Breast epithelium (tissue), 4 donors: ENCODE measurements around the gene HMCN2. TPM values are rescaled to one million over a fixed set of nuclear protein-coding genes. Genes with fewer than 3 reads are reported as not detected.

Experiments used
- DNase-seq, 2 donors: peaks; one replicate each; pipeline ENCODE4 v3.0.0-alpha.2; 2019; ENCODE audit warnings: low spot score in 2 of 2
- H3K27ac ChIP-seq, 2 donors: fragments of 200-600 bp; sonication (generic) in 1 of 2; one replicate each; pipeline ENCODE4 v1.5.1; 2016 to 2019; ENCODE audit warnings: mild to moderate bottlenecking in 1 of 2
- H3K27me3 ChIP-seq, 2 donors: fragments of 200-600 bp; sonication (generic) in 1 of 2; one replicate each; pipeline versions ENCODE4 v1.5.1 to v1.6.0; 2017 to 2019; ENCODE audit warnings: control low read depth in 1 of 2, mild to moderate bottlenecking in 1 of 2
- H3K36me3 ChIP-seq: fragments of 200-600 bp; one replicate; pipeline ENCODE4 v1.5.1; 2019
- H3K4me1 ChIP-seq, 2 donors: fragments of 200-600 bp; sonication (generic); one replicate each; pipeline ENCODE4 v1.5.1; 2016 to 2019; ENCODE audit warnings: control low read depth in 1 of 2
- H3K4me3 ChIP-seq, 3 donors: fragments of 200-600 bp; sonication (generic); 1 replicate in 2 of 3; 2 replicates in 1 of 3; pipeline ENCODE4 v1.5.1; 2016 to 2019; ENCODE audit warnings: mild to moderate bottlenecking in 3 of 3, moderate library complexity in 2 of 3
- H3K9me3 ChIP-seq, 2 donors: fragments of 200-600 bp; sonication (generic) in 1 of 2; one replicate each; pipeline ENCODE4 v1.5.1; 2016 to 2019; ENCODE audit warnings: control low read depth in 1 of 2
- POLR2A ChIP-seq: fragments of 450-650 bp; IDR thresholded peaks from one replicate; pipeline ENCODE4 v1.6.1; 2016; ENCODE audit warnings: antibody characterized with exemption, mild to moderate bottlenecking, moderate library complexity
- POLR2AphosphoS5 ChIP-seq, 3 donors: sonication (generic); formaldehyde crosslinking; IDR thresholded peaks; one replicate each; pipeline ENCODE4 v1.6.1; 2017; ENCODE audit warnings: antibody characterized with exemption in 3 of 3
- intact Hi-C: fragments of 100-400 bp; cut with DNase I; formaldehyde crosslinking; loops from one replicate; pipeline ENCODE4 v1.15.1; 2023; ENCODE audit warnings: low total_unique reads
- total RNA-seq, 3 donors: library from RNA; depleted of rRNA; stranded (reverse); fragments of >200 nt; gene quantifications; one replicate each; pipeline ENCODE4 v1.1.0, GENCODE V29; 2016
- TF ChIP-seq, protein P1 (sequence below), 3 donors: fragments of 450-650 bp; IDR thresholded peaks; one replicate each; pipeline ENCODE4 v1.5.1; 2016 to 2017; ENCODE audit warnings: antibody characterized with exemption in 3 of 3, mild to moderate bottlenecking in 3 of 3, moderate library complexity in 3 of 3

HMCN2 gene
- total RNA-seq, 3 donors from 2014 or later = 0.29 to 3.8 (median 0.98) TPM

DNA sequence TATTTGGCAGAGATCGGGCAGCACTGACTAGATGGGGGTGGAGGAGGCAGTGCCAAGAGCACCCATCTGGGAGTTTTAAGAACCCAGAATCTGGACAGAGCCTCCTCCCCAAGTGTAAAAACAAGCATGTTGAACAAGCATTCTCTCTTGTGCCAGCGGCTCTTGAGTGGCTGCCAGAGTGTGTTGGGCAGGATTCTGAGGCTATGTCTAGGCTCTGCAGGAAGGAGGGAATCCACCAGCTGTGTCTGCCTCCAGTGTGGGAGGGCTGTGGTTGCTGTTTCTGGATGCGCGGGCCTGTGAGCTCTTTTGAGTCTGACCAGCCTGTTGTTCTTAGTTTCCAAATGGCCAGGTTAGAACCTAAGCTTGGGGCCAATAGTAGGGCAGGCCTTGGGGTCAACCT lies 39.8 kb downstream of the HMCN2 start:
- no peak overlapping the region for H3K4me3 ChIP-seq
- no peak overlapping the region for H3K27ac ChIP-seq

DNA sequence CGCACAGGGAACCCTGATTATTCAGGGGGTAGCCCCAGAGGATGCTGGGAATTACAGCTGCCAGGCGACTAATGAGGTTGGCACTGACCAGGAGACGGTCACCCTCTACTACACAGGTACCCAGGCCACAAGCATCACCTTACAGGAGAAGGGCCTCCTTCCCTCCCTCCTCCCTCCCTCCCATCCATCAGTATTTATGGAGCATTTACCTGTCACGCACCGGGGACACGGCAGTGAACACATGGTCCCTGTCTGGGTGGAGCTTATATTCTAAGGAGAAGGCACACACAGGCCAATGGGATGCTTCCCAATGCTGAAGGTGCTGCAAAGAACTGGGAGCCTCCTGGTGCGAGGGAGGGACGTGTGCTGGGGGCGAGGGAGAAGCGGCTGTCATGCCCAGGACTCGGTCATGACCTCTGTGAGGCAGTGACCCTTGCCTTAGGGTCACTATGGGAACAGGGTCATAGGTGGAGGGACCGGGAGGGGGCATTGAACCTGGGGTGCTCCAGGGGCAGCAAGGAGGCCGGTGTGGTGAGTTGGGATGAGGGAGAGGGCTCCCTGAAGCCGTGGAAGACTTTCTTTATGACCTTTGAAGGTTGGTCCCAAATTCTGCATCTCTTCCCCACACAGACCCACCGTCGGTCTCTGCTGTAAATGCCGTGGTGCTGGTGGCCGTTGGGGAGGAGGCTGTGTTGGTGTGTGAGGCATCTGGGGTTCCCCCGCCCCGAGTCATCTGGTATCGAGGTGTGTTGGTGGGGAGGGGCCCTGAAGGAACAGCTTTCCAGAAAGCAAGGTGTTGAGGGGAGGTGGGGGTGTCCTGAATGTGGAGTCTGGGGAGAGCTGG lies 41.5 kb downstream of the HMCN2 start:
- Histone ChIP-seq H3K27ac (no peak overlapping the region), H3K4me3 (no peak overlapping the region), H3K9me3 (no peaks in the 10 kb centered on the region), H3K36me3 (no peaks in the 10 kb centered on the region), H3K4me1 (no peaks in the 10 kb centered on the region), H3K27me3 (peaks cover 0 to 19% of the 10 kb centered on the region in 2 donors)
- DNase-seq = no peak
- intact Hi-C loops = no loop called here
- TF ChIP-seq POLR2AphosphoS5 (IDR thresholded peaks at IDR 0.05) (no peak), POLR2A (no peak)
- TF ChIP-seq, protein P1, sequence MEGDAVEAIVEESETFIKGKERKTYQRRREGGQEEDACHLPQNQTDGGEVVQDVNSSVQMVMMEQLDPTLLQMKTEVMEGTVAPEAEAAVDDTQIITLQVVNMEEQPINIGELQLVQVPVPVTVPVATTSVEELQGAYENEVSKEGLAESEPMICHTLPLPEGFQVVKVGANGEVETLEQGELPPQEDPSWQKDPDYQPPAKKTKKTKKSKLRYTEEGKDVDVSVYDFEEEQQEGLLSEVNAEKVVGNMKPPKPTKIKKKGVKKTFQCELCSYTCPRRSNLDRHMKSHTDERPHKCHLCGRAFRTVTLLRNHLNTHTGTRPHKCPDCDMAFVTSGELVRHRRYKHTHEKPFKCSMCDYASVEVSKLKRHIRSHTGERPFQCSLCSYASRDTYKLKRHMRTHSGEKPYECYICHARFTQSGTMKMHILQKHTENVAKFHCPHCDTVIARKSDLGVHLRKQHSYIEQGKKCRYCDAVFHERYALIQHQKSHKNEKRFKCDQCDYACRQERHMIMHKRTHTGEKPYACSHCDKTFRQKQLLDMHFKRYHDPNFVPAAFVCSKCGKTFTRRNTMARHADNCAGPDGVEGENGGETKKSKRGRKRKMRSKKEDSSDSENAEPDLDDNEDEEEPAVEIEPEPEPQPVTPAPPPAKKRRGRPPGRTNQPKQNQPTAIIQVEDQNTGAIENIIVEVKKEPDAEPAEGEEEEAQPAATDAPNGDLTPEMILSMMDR (IDR thresholded peaks at IDR 0.05) = no peak

More for the DNA sequence above, 39.8 kb downstream of the HMCN2 start:
- Histone ChIP-seq H3K9me3 (no peaks in the 10 kb centered on the region), H3K4me1 (no peaks in the 10 kb centered on the region), H3K36me3 (no peaks in the 10 kb centered on the region), H3K27me3 (peaks cover 0 to 19% of the 10 kb centered on the region in 2 donors)
- no peak for DNase-seq
- no peak for TF ChIP-seq POLR2A
- no peak for TF ChIP-seq POLR2AphosphoS5 (IDR thresholded peaks at IDR 0.05)
- TF ChIP-seq, protein P1 (IDR thresholded peaks at IDR 0.05) = no peak
- intact Hi-C loops = no loop called here

DNA sequence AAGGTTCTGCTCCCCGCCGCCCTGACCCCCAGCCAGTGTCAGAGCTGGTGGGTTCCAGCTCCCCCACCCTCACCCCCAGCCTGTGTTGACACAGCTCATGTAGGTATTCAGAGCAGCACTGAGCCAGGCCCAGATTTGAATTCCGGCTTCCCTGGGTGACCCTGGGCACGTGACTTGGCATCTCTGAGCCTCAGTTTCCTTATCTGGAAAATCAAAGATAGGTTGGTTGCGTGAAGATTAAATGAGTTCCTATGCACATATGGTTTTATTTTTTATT lies 42.0 kb downstream of the HMCN2 start:
- no peak for DNase-seq
- Histone ChIP-seq H3K4me1 (no peaks in the 10 kb centered on the region), H3K4me3 (no peak overlapping the region), H3K27ac (no peak overlapping the region), H3K9me3 (no peaks in the 10 kb centered on the region), H3K27me3 (peaks cover 0 to 19% of the 10 kb centered on the region in 2 donors), H3K36me3 (no peaks in the 10 kb centered on the region)
- intact Hi-C loops = no loop called here
- no peak for TF ChIP-seq POLR2A
- TF ChIP-seq, protein P1 (IDR thresholded peaks at IDR 0.05) = no peak
- TF ChIP-seq POLR2AphosphoS5 (IDR thresholded peaks at IDR 0.05) = no peak

DNA sequence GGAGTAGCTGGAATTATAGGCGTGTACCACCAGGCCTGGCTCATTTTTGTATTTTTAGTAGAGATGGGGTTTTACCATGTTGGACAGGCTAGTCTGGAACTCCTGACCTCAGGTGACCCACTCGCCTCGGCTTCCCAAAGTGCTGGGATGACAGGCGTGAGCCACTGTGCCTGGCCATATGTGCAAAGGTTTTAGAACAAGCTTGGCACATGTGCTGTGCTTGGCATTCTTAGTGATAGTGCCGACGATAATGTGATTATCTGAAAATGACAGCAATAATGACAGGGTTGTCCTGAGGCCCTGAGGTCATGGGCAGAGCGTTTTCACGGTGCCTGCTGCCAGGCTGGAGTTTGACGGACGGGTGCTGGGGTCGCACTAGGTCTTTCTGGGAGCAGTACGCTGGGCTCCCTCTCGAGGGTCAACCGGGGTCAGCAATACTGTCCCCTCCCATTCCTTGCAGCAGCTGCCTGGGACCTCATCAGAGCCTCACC lies 42.6 kb downstream of the HMCN2 start:
- no peak for DNase-seq
- no peaks in the 10 kb centered on the region for H3K4me1 ChIP-seq

More for the DNA sequence above, 42.6 kb downstream of the HMCN2 start:
- TF ChIP-seq POLR2A = no peak
- TF ChIP-seq, protein P1 (IDR thresholded peaks at IDR 0.05) = no peak
- no peak for TF ChIP-seq POLR2AphosphoS5 (IDR thresholded peaks at IDR 0.05)
- intact Hi-C loops = no loop called here
- peaks cover 0 to 19% of the 10 kb centered on the region in 2 donors for H3K27me3 ChIP-seq
- no peak overlapping the region for H3K4me3 ChIP-seq
- H3K9me3 ChIP-seq = no peaks in the 10 kb centered on the region
- H3K27ac ChIP-seq = no peak overlapping the region
- no peaks in the 10 kb centered on the region for H3K36me3 ChIP-seq
